Testis (tissue), 2 donors: ENCODE data around the gene NCR2.

Source experiments
- CTCF ChIP-seq, 3 experiments: fragments of 450-650 bp in 2 of 3; fragments of 200-600 bp in 1 of 3; sonication (generic) in 1 of 3; IDR thresholded peaks; one replicate each; pipeline ENCODE4 v1.5.1; 2016 to 2019; ENCODE audit warnings: antibody characterized with exemption in 3 of 3, mild to moderate bottlenecking in 2 of 3, moderate library complexity in 1 of 3
- POLR2A ChIP-seq: fragments of 450-650 bp; IDR thresholded peaks from one replicate; pipeline ENCODE4 v1.6.1; 2017; ENCODE audit warnings: antibody characterized with exemption, mild to moderate bottlenecking, moderate library complexity

GRCh38 chr6:41334482-41335040 lies 847 bp upstream of the NCR2 start:
- TF ChIP-seq CTCF (IDR thresholded peaks at IDR 0.05) (no peak), POLR2A (no peak)
